Glutamatergic neuron (in vitro differentiated cells): Measurements from ENCODE around the gene TM9SF3. TPM values are rescaled to one million over a fixed set of nuclear protein-coding genes. Genes with fewer than 3 reads are reported as not detected.

Experiments
- DNase-seq: peaks from one replicate; pipeline ENCODE4 v3.0.0; 2022
- H3K27ac Mint-ChIP-seq: one replicate; pipeline ENCODE4 v1.8.0; 2020; ENCODE audit warnings: mild to moderate bottlenecking, mixed read lengths, inconsistent platforms; ENCODE audit not compliant: unreplicated experiment
- H3K27me3 Mint-ChIP-seq: one replicate; pipeline ENCODE4 v1.8.0; 2020; ENCODE audit warnings: mild to moderate bottlenecking, moderate library complexity, mixed read lengths, inconsistent platforms; ENCODE audit not compliant: unreplicated experiment
- H3K36me3 Mint-ChIP-seq: one replicate; pipeline ENCODE4 v1.8.0; 2020; ENCODE audit warnings: mild to moderate bottlenecking, mixed read lengths, inconsistent platforms; ENCODE audit not compliant: unreplicated experiment
- H3K4me1 Mint-ChIP-seq: one replicate; pipeline ENCODE4 v1.8.0; 2020; ENCODE audit warnings: mild to moderate bottlenecking, low read depth, mixed read lengths, inconsistent platforms; ENCODE audit not compliant: unreplicated experiment
- H3K4me3 Mint-ChIP-seq: one replicate; pipeline ENCODE4 v1.8.0; 2020; ENCODE audit warnings: mild to moderate bottlenecking, mixed read lengths, inconsistent platforms; ENCODE audit not compliant: unreplicated experiment
- H3K9me3 Mint-ChIP-seq: one replicate; pipeline ENCODE4 v1.8.0; 2020; ENCODE audit warnings: mild to moderate bottlenecking, moderate library complexity, mixed read lengths, inconsistent platforms; ENCODE audit not compliant: unreplicated experiment
- CTCF ChIP-seq: fragments of 200-600 bp; sonication (generic); IDR thresholded peaks from one replicate; pipeline ENCODE4 v1.5.0; 2021; ENCODE audit not compliant: partially characterized antibody, unreplicated experiment
- total RNA-seq: library from RNA; stranded (reverse); fragmentation: NEBNext Ultra II Directional; extraction: Animal tissue kit (Norgen Biotek cat#: 25700); gene quantifications from one replicate; pipeline ENCODE4 v1.2.1, GENCODE V29; 2021; ENCODE audit not compliant: unreplicated experiment

The TM9SF3 gene
- total RNA-seq, 1 donor from 2014 or later = 99.1 TPM

GRCh38 chr10:96529634-96530279, 57.1 kb downstream of the TM9SF3 start:
- no peak for DNase-seq
- TF ChIP-seq CTCF = no peak
- Mint-ChIP-seq H3K27me3 (peaks cover 2% of the 10 kb centered on the region), H3K9me3 (no peaks in the 10 kb centered on the region), H3K4me1 (no peaks in the 10 kb centered on the region), H3K27ac (no peak overlapping the region), H3K4me3 (no peak overlapping the region), H3K36me3 (no peaks in the 10 kb centered on the region)

GRCh38 chr10:96524741-96525140, 62.1 kb downstream of the TM9SF3 start:
- Mint-ChIP-seq H3K27me3 (no peaks in the 10 kb centered on the region), H3K4me3 (no peak overlapping the region), H3K27ac (no peak overlapping the region), H3K4me1 (no peaks in the 10 kb centered on the region), H3K9me3 (no peaks in the 10 kb centered on the region), H3K36me3 (no peaks in the 10 kb centered on the region)
- DNase-seq = no peak
- no peak for TF ChIP-seq CTCF

- Mint-ChIP-seq H3K4me1 (no peaks in the 10 kb centered on the region), H3K4me3 (no peak overlapping the region), H3K36me3 (no peaks in the 10 kb centered on the region), H3K27me3 (peaks cover 2% of the 10 kb centered on the region), H3K9me3 (peaks cover 3% of the 10 kb centered on the region), H3K27ac (no peak overlapping the region)
- TF ChIP-seq CTCF = no peak
- DNase-seq = no peak
Measured at GRCh38 chr10:96517284-96517683, 69.5 kb downstream of the TM9SF3 start.

- no peak for TF ChIP-seq CTCF
- H3K27me3 Mint-ChIP-seq = peaks cover 5% of the 10 kb centered on the region
- no peak overlapping the region for H3K4me3 Mint-ChIP-seq
- H3K4me1 Mint-ChIP-seq = no peaks in the 10 kb centered on the region
- peaks cover 3% of the 10 kb centered on the region for H3K9me3 Mint-ChIP-seq
- no peaks in the 10 kb centered on the region for H3K36me3 Mint-ChIP-seq
- no peak overlapping the region for H3K27ac Mint-ChIP-seq
- no peak for DNase-seq
Measured at GRCh38 chr10:96516337-96516736, 70.5 kb downstream of the TM9SF3 start.

- H3K27ac Mint-ChIP-seq = no peak within 1 kb of the TSS
- H3K9me3 Mint-ChIP-seq = peaks cover 3% of the 10 kb centered on the region
- H3K27me3 Mint-ChIP-seq = peaks cover 5% of the 10 kb centered on the region
- H3K36me3 Mint-ChIP-seq = no peaks in the 10 kb centered on the region
- H3K4me1 Mint-ChIP-seq = no peaks in the 10 kb centered on the region
- peak; percentile 33 for TF ChIP-seq CTCF
- DNase-seq = peak; percentile 95
- H3K4me3 Mint-ChIP-seq = peak within 1 kb of the TSS; percentile 88
Measured at GRCh38 chr10:96513698-96514561, 72.9 kb downstream of the TM9SF3 start, which contains the start of gene TLL2. Gene TLL2, minus strand, starts transcription at chr10:96513926. Its CDS starts 241 bp downstream, at chr10:96513685.
